Measurements from ENCODE around the gene AGAP1. TPM values are rescaled to one million over a fixed set of nuclear protein-coding genes. Genes with fewer than 3 reads are reported as not detected.

AGAP1 gene
- total RNA-seq, 1 experiment from 2014 or later = 25.8 TPM

GRCh38 chr2:235616885-235617284 is 123.0 kb downstream of the AGAP1 start:
- no peak overlapping the region for H3K27ac ChIP-seq (ENCODE audit: insufficient read length, low read depth, low read length)
- H3K27ac Mint-ChIP-seq = no peak overlapping the region
- H4K20me1 ChIP-seq (ENCODE audit: control insufficient read depth, insufficient read depth, insufficient read length) = no peaks in the 10 kb centered on the region
- no peaks in the 10 kb centered on the region for H3K27me3 Mint-ChIP-seq (ENCODE audit: low read depth)
- H3K9ac ChIP-seq (ENCODE audit: extremely low read depth, insufficient read length, low read length) = no peak overlapping the region
- no peak overlapping the region for H3T11ph ChIP-seq (ENCODE audit: low read length)
- no peak overlapping the region for H2AK5ac ChIP-seq (ENCODE audit: insufficient read length, low read length)
- H4K8ac ChIP-seq (replicated peaks; ENCODE audit: insufficient read length, low read depth, low read length) = no peak overlapping the region
- H3K9me3 ChIP-seq (ENCODE audit: control insufficient read depth, low read depth, low read length) = no peaks in the 10 kb centered on the region
- no peak overlapping the region for H2AFZ ChIP-seq (ENCODE audit: low read length)
- H3K23ac ChIP-seq (ENCODE audit: insufficient read length, low read depth, low read length) = no peak overlapping the region
- H3K56ac ChIP-seq (ENCODE audit: insufficient read length, low read depth, low read length) = no peak overlapping the region
- no CpG with 5 or more reads among the region's 2 CpGs for WGBS (ENCODE audit: extremely low coverage, insufficient read length, low lambda C conversion rate)
- no peak for DNase-seq
- H3K4me2 ChIP-seq (ENCODE audit: insufficient read depth, insufficient read length, low read length) = no peak overlapping the region
- no peaks in the 10 kb centered on the region for H3K36me3 Mint-ChIP-seq (ENCODE audit: insufficient read depth in 1 of 3, low read depth in 3 of 3)
- H2BK15ac ChIP-seq (ENCODE audit: low read depth, low read length) = no peak overlapping the region
- H3K9me3 Mint-ChIP-seq = no peaks in the 10 kb centered on the region
- no peak overlapping the region for H3K18ac ChIP-seq (ENCODE audit: insufficient read length, low read depth, low read length)
- H4K5ac ChIP-seq (ENCODE audit: insufficient read length, low read depth, low read length) = no peak overlapping the region
- no peak overlapping the region for H2BK120ac ChIP-seq (ENCODE audit: low read depth, low read length, poor library complexity, severe bottlenecking)
- no peak overlapping the region for H2BK20ac ChIP-seq (ENCODE audit: low read depth, low read length, poor library complexity, severe bottlenecking)
- no peak overlapping the region for H3K4me3 Mint-ChIP-seq
- H3K79me1 ChIP-seq (ENCODE audit: insufficient read depth, low read depth, low read length, poor library complexity, severe bottlenecking) = peaks cover 8% of the 10 kb centered on the region
- no peaks in the 10 kb centered on the region for H3K27me3 ChIP-seq (ENCODE audit: insufficient read depth, low read length)
- H2BK12ac ChIP-seq (ENCODE audit: insufficient read length, low read depth, low read length) = no peak overlapping the region
- no peak overlapping the region for H2BK5ac ChIP-seq (ENCODE audit: insufficient read length, low read length)
- peaks cover 3% of the 10 kb centered on the region for H3K79me2 ChIP-seq (ENCODE audit: insufficient read depth, low read length)
- H3K4me1 Mint-ChIP-seq = peaks cover 10 to 13% of the 10 kb centered on the region in 2 experiments
- H3K4me1 ChIP-seq (ENCODE audit: insufficient read depth, low read length) = no peaks in the 10 kb centered on the region; the same call in 1 of the 2 replicates
- no peaks in the 10 kb centered on the region for H3K23me2 ChIP-seq (ENCODE audit: insufficient read length, low read depth, low read length, poor library complexity, severe bottlenecking)
- no peak overlapping the region for H3K14ac ChIP-seq (ENCODE audit: insufficient read depth, low read length)
- no peak overlapping the region for H4K91ac ChIP-seq (ENCODE audit: insufficient read length, low read depth, low read length)
- TF ChIP-seq CTCF (conservative IDR thresholded peaks at IDR 0.05) = no peak
- no peak overlapping the region for H3K4ac ChIP-seq (ENCODE audit: low read depth, low read length)

Measured in H9 (cell line).